Peyer's patch (tissue), 4 donors: Measurements from ENCODE around the gene S100A13. TPM values are rescaled to one million over a fixed set of nuclear protein-coding genes. Genes with fewer than 3 reads are reported as not detected.
"Not testable (repeated sequence)": the region's sequence is repeated elsewhere in the genome, so short reads cannot be mapped to it uniquely, and the experiment has no call there.

ENCODE experiments used
- DNase-seq, 3 donors: peaks; one replicate each; pipeline ENCODE4 v3.0.0-alpha.2; 2017 to 2019
- H3K27ac ChIP-seq, 4 donors: fragments of 200-600 bp; sonication (generic); one replicate each; pipeline ENCODE4 v1.5.1; 2016 to 2019
- H3K27me3 ChIP-seq, 2 donors: fragments of 200-600 bp; sonication (generic); one replicate each; pipeline ENCODE4 v1.5.1; 2019
- H3K36me3 ChIP-seq, 3 donors: fragments of 200-600 bp; sonication (generic); one replicate each; pipeline ENCODE4 v1.5.1; 2016 to 2019
- H3K4me1 ChIP-seq, 4 donors: fragments of 200-600 bp; sonication (generic); one replicate each; pipeline ENCODE4 v1.5.1; 2016 to 2019
- H3K4me3 ChIP-seq, 4 donors: fragments of 200-600 bp; sonication (generic); 1 replicate in 3 of 4; 2 replicates in 1 of 4; pipeline ENCODE4 v1.5.1; 2016 to 2019; ENCODE audit warnings: mild to moderate bottlenecking in 1 of 4
- H3K9me3 ChIP-seq, 4 donors: fragments of 200-600 bp; sonication (generic); one replicate each; pipeline ENCODE4 v1.5.1; 2016 to 2019; ENCODE audit warnings: mild to moderate bottlenecking in 1 of 4
- CTCF ChIP-seq, 6 experiments: fragments of 450-650 bp in 4 of 6; fragments of 200-600 bp in 2 of 6; sonication (generic) in 1 of 6; IDR thresholded peaks; one replicate each; pipeline ENCODE4 v1.5.1; 2017 to 2019; ENCODE audit warnings: antibody characterized with exemption in 6 of 6, mild to moderate bottlenecking in 3 of 6, moderate library complexity in 1 of 6
- POLR2A ChIP-seq, 2 donors: fragments of 450-650 bp; IDR thresholded peaks; one replicate each; pipeline ENCODE4 v1.5.1; 2017; ENCODE audit warnings: antibody characterized with exemption in 2 of 2, mild to moderate bottlenecking in 2 of 2, moderate library complexity in 2 of 2
- total RNA-seq, 4 donors: library from RNA; depleted of rRNA; stranded (reverse); fragments of >200 nt; gene quantifications; one replicate each; pipeline ENCODE4 v1.1.0, GENCODE V29; 2016

The S100A13 gene
- total RNA-seq, 4 donors from 2014 or later: 49.5 to 185 (median 52.9) TPM

- no peak overlapping the region for H3K4me3 ChIP-seq
- H3K4me1 ChIP-seq: peaks cover 0 to 7% (median 0%) of the 10 kb centered on the region in 4 donors
- no peak for DNase-seq
- no peak overlapping the region for H3K27ac ChIP-seq
- H3K27me3 ChIP-seq: no peaks in the 10 kb centered on the region
- TF ChIP-seq CTCF (IDR thresholded peaks at IDR 0.05) (no peak), POLR2A (IDR thresholded peaks at IDR 0.05) (no peak)
- H3K9me3 ChIP-seq: no peaks in the 10 kb centered on the region
- no peaks in the 10 kb centered on the region for H3K36me3 ChIP-seq
Observed at GRCh38 chr1:153578490-153578889, 48.8 kb downstream of the S100A13 start.

- no peaks in the 10 kb centered on the region for H3K27me3 ChIP-seq
Observed at GRCh38 chr1:153577624-153578051, 49.7 kb downstream of the S100A13 start.

GRCh38 chr1:153577138-153577537 is 50.2 kb downstream of the S100A13 start:
- Histone ChIP-seq H3K9me3 (no peaks in the 10 kb centered on the region), H3K27me3 (no peaks in the 10 kb centered on the region), H3K27ac (no peak overlapping the region), H3K36me3 (no peaks in the 10 kb centered on the region), H3K4me3 (no peak overlapping the region), H3K4me1 (peaks cover 0 to 15% (median 0%) of the 10 kb centered on the region in 4 donors)
- DNase-seq: no peak
- TF ChIP-seq CTCF (IDR thresholded peaks at IDR 0.05) (no peak), POLR2A (IDR thresholded peaks at IDR 0.05) (no peak)

More at GRCh38 chr1:153577624-153578051, 49.7 kb downstream of the S100A13 start:
- TF ChIP-seq CTCF (IDR thresholded peaks at IDR 0.05) (no peak), POLR2A (IDR thresholded peaks at IDR 0.05) (no peak)
- H3K4me1 ChIP-seq: peaks cover 0 to 10% (median 0%) of the 10 kb centered on the region in 4 donors
- no peak for DNase-seq
- no peak overlapping the region for H3K4me3 ChIP-seq
- H3K9me3 ChIP-seq: no peaks in the 10 kb centered on the region
- H3K27ac ChIP-seq: no peak overlapping the region
- no peaks in the 10 kb centered on the region for H3K36me3 ChIP-seq

GRCh38 chr1:153575497-153575896 is 51.8 kb downstream of the S100A13 start:
- H3K27me3 ChIP-seq, H3K9me3 ChIP-seq, DNase-seq, H3K4me3 ChIP-seq, H3K27ac ChIP-seq, H3K36me3 ChIP-seq: not testable (repeated sequence)
- peaks cover 0 to 21% (median 0%) of the 10 kb centered on the region in 4 donors for H3K4me1 ChIP-seq

- H3K9me3 ChIP-seq, DNase-seq, H3K27me3 ChIP-seq, H3K4me3 ChIP-seq, H3K27ac ChIP-seq, H3K36me3 ChIP-seq: not testable (repeated sequence)
- H3K4me1 ChIP-seq: peaks cover 0 to 21% (median 0%) of the 10 kb centered on the region in 4 donors
Observed at GRCh38 chr1:153575081-153575491, 52.2 kb downstream of the S100A13 start.

- H3K36me3 ChIP-seq: no peaks in the 10 kb centered on the region
- no peak overlapping the region for H3K4me3 ChIP-seq
- no peaks in the 10 kb centered on the region for H3K9me3 ChIP-seq
- no peak for DNase-seq
- H3K27me3 ChIP-seq: no peaks in the 10 kb centered on the region
- peaks cover 0 to 21% (median 0%) of the 10 kb centered on the region in 4 donors for H3K4me1 ChIP-seq
- H3K27ac ChIP-seq: peak overlapping the region in 2 of 4 donors; percentile 26 to 48
- TF ChIP-seq POLR2A (IDR thresholded peaks at IDR 0.05): no peak
- no peak for TF ChIP-seq CTCF (IDR thresholded peaks at IDR 0.05)
Observed at GRCh38 chr1:153573351-153573750, 54.0 kb downstream of the S100A13 start.

- peaks cover 0 to 27% (median 0%) of the 10 kb centered on the region in 4 donors for H3K4me1 ChIP-seq
- peak in 1 of 2 donors; percentile 21 for TF ChIP-seq POLR2A (IDR thresholded peaks at IDR 0.05)
- TF ChIP-seq CTCF (IDR thresholded peaks at IDR 0.05): peak in 5 of 6 experiments; percentile 51 to 97 (median 92)
- peak; percentile 79 to 94 (median 86) for DNase-seq
- no peaks in the 10 kb centered on the region for H3K36me3 ChIP-seq
- H3K27me3 ChIP-seq: no peaks in the 10 kb centered on the region
- no peak overlapping the region for H3K4me3 ChIP-seq
- no peaks in the 10 kb centered on the region for H3K9me3 ChIP-seq
- peak overlapping the region in 3 of 4 donors; percentile 26 to 48 (median 27) for H3K27ac ChIP-seq
Observed at GRCh38 chr1:153572569-153573015, 54.7 kb downstream of the S100A13 start.
